ENCODE measurements around the gene MAGEF1.

Gene MAGEF1

DNA sequence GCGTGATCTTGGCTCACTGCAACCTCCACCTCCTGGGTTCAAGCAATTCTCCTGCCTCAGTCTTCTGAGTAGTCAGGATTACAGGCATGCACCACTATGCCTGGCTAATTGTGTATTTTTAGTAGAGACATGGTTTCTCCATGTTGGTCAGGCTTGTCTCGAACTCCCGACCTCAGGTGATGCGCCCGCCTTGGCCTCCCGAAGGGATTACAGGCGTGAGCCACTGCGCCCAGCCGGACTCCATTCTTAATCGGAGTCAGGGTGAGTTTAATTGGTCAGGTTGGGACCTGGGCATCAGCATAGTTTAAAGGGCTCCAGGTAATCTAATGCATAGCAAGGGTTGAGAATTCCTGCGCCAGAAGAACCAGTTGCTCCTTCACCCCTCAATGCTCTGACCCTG, 29.2 kb downstream of the MAGEF1 start:
- H3K4me3 ChIP-seq (ENCODE audit: low read depth, low read length), result no peak overlapping the region
- TF ChIP-seq, protein P1, sequence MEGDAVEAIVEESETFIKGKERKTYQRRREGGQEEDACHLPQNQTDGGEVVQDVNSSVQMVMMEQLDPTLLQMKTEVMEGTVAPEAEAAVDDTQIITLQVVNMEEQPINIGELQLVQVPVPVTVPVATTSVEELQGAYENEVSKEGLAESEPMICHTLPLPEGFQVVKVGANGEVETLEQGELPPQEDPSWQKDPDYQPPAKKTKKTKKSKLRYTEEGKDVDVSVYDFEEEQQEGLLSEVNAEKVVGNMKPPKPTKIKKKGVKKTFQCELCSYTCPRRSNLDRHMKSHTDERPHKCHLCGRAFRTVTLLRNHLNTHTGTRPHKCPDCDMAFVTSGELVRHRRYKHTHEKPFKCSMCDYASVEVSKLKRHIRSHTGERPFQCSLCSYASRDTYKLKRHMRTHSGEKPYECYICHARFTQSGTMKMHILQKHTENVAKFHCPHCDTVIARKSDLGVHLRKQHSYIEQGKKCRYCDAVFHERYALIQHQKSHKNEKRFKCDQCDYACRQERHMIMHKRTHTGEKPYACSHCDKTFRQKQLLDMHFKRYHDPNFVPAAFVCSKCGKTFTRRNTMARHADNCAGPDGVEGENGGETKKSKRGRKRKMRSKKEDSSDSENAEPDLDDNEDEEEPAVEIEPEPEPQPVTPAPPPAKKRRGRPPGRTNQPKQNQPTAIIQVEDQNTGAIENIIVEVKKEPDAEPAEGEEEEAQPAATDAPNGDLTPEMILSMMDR (IDR thresholded peaks at IDR 0.05; ENCODE audit: low read depth, low read length), result no peak
- no peaks in the 10 kb centered on the region for H3K36me3 ChIP-seq
- H3K9me3 ChIP-seq (ENCODE audit: severe bottlenecking), result no peaks in the 10 kb centered on the region
- H3K27me3 ChIP-seq (ENCODE audit: insufficient read depth, low read depth, severe bottlenecking), result no peaks in the 10 kb centered on the region
- no peak for DNase-seq
- H3K27ac ChIP-seq, result no peak overlapping the region

GRCh38 chr3:184680385-184681345, 31.2 kb downstream of the MAGEF1 start:
- H3K4me3 ChIP-seq (ENCODE audit: low read depth, low read length), result no peak overlapping the region
- H3K27me3 ChIP-seq (ENCODE audit: insufficient read depth, low read depth, severe bottlenecking), result no peaks in the 10 kb centered on the region
- H3K36me3 ChIP-seq, result no peaks in the 10 kb centered on the region
- H3K9me3 ChIP-seq (ENCODE audit: severe bottlenecking), result no peaks in the 10 kb centered on the region
- TF ChIP-seq, protein P1 (IDR thresholded peaks at IDR 0.05; ENCODE audit: low read depth, low read length), result no peak
- H3K27ac ChIP-seq, result no peak overlapping the region
- DNase-seq, result no peak

- no peak overlapping the region for H3K4me3 ChIP-seq (ENCODE audit: low read depth, low read length)
- DNase-seq, result no peak
These were observed 32.6 kb downstream of the MAGEF1 start for GRCh38 chr3:184679056-184679816.

GRCh38 chr3:184678317-184679055, 33.4 kb downstream of the MAGEF1 start:
- Histone ChIP-seq H3K9me3 (ENCODE audit: severe bottlenecking) (no peaks in the 10 kb centered on the region), H3K27me3 (ENCODE audit: insufficient read depth, low read depth, severe bottlenecking) (no peaks in the 10 kb centered on the region), H3K36me3 (no peaks in the 10 kb centered on the region), H3K4me3 (ENCODE audit: low read depth, low read length) (no peak overlapping the region), H3K27ac (no peak overlapping the region)
- DNase-seq, result no peak
- TF ChIP-seq, protein P1 (IDR thresholded peaks at IDR 0.05; ENCODE audit: low read depth, low read length), result no peak

More at GRCh38 chr3:184679056-184679816, 32.6 kb downstream of the MAGEF1 start:
- Histone ChIP-seq H3K27me3 (ENCODE audit: insufficient read depth, low read depth, severe bottlenecking) (no peaks in the 10 kb centered on the region), H3K27ac (no peak overlapping the region), H3K36me3 (no peaks in the 10 kb centered on the region), H3K9me3 (ENCODE audit: severe bottlenecking) (no peaks in the 10 kb centered on the region)
- TF ChIP-seq, protein P1 (IDR thresholded peaks at IDR 0.05; ENCODE audit: low read depth, low read length), result no peak

- TF ChIP-seq, protein P1 (IDR thresholded peaks at IDR 0.05; ENCODE audit: low read depth, low read length), result no peak
- no peaks in the 10 kb centered on the region for H3K36me3 ChIP-seq
- H3K9me3 ChIP-seq (ENCODE audit: severe bottlenecking), result no peaks in the 10 kb centered on the region
- no peak overlapping the region for H3K4me3 ChIP-seq (ENCODE audit: low read depth, low read length)
- H3K27me3 ChIP-seq (ENCODE audit: insufficient read depth, low read depth, severe bottlenecking), result no peaks in the 10 kb centered on the region
- H3K27ac ChIP-seq, result no peak overlapping the region
- peak; percentile 35 for DNase-seq
These were observed 34.2 kb downstream of the MAGEF1 start for GRCh38 chr3:184677344-184678316.
